HL-60/S4 treated with phorbol 12-myristate 13-acetate at 8.2 ng/mL for 4 days and 3 days (cell line): ENCODE results near the gene UTS2B.

Experiments
- in situ Hi-C: fragments of 300-500 bp; cut with MboI; formaldehyde crosslinking; loops from 2 replicates; pipeline ENCODE4 v1.15.0; 2022; ENCODE audit warnings: low sequenced_read_pairs

UTS2B gene

DNA sequence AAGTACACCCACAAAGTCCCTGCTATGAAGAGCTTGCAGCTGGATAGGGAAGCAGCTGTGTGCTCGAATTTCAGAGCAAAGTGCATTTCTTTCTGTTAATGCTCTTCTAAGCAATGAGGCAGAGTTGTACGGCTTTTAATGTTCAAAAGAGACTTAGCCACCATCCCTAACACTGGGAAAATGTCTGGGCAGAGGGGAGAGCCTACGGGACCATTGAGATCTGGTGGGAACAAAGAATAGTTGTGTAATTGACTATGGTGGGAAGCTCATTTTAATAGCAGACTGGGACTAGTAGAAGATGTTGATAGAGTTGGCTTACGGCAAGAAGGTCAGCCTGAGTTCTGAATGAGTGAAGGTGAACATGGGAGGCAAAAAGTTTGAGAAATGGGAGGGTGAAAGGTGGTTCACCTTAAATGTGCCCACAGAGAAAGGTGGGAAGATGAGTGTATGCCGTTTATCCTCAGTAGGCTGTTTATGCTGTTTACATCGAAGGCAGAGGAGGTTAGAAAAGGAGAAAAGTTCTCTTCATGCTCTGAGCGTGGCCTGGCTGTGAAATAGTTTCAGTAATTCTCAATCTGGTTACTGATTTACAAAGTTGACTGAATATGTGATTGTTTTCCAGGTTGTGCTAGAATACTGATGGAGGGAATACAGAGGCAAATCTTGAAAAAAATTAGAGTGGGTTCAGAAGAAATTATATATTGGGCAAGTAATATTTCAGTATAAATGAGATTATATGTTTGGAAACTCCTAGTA lies 22.9 kb upstream of the UTS2B start:
- in situ Hi-C loops = no loop called here

GRCh38 chr3:191352014-191352413 lies 21.7 kb upstream of the UTS2B start:
- in situ Hi-C loops = no loop called here

DNA sequence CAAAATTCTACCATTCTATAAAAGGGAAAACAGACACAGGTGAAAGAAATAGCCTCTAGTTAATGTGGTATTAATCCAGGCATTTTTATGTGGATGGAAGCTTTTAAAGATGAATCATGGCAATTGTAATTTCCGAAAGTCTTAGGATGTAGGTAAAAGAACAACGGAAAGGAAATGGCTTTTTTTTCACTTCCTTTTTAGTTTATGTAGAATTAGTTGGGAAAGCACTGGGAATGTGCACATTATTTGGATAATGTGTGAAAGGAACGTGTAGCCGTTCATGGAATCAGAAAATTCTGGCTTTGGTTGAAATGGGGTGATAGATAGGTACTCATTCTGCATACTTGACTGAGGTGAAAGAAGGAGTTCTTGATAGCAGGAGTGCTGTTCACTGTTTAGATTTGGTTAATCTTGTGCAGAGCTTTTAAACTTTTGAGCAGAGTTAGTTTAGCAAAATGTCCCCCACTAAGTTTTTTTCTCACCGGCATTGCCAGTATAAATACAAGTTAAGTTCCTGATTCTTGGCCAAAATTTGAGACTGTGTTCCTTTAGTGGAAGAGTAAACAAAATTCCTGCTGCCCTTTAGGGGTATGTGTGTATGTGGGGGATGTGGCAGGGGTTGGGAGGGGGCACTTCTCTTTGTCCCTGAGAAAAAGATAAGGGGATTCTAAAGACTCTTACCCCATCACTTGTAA lies 20.2 kb upstream of the UTS2B start:
- in situ Hi-C loops = no loop called here

- in situ Hi-C loops = no loop called here
Measured at GRCh38 chr3:191348098-191348497, 17.8 kb upstream of the UTS2B start.

- in situ Hi-C loops = no loop called here
Measured at GRCh38 chr3:191347228-191347627, 16.9 kb upstream of the UTS2B start.

GRCh38 chr3:191345334-191345733 lies 15.0 kb upstream of the UTS2B start:
- in situ Hi-C loops = no loop called here

GRCh38 chr3:191343913-191344312 lies 13.6 kb upstream of the UTS2B start:
- in situ Hi-C loops = no loop called here

- in situ Hi-C loops = no loop called here
Measured at GRCh38 chr3:191343115-191343514, 12.8 kb upstream of the UTS2B start.

GRCh38 chr3:191342411-191342810 lies 12.1 kb upstream of the UTS2B start:
- in situ Hi-C loops = no loop called here

- in situ Hi-C loops = no loop called here
Measured at GRCh38 chr3:191342006-191342405, 11.7 kb upstream of the UTS2B start.

- in situ Hi-C loops = no loop called here
Measured at GRCh38 chr3:191340966-191341365, 10.6 kb upstream of the UTS2B start.

GRCh38 chr3:191340351-191340750 lies 10.0 kb upstream of the UTS2B start:
- in situ Hi-C loops = no loop called here

DNA sequence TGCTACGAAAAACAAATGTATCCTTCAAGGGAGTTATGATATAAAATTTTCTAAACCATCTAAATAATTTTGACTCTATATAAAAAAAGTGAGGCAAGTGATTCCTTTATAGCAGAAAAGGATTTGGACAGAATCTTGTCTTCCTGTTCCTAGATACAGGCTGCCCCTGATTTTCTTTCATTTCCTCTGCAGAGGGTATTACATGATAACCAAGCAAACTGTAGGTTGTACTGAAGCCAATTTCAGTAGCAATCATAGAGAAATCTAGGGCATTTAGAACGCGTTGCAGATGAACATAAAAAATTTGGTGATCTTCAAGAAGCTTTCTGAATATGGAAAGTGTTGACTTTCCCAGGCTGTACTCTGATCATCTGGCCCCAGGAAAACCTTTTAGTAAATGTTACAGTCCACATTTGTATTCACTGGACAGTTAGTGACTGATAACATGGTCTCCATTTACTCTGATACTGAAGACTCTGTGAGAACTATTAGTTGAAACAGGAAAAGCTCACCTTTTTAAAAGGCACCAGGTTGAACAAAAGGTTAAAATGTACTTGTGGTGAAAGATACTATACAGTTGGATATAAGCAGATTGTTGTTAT lies 9.1 kb upstream of the UTS2B start:
- in situ Hi-C loops = no loop called here

GRCh38 chr3:191338177-191338488 lies 7.8 kb upstream of the UTS2B start:
- in situ Hi-C loops = no loop called here

GRCh38 chr3:191336833-191337232 lies 6.5 kb upstream of the UTS2B start:
- in situ Hi-C loops = no loop called here

GRCh38 chr3:191334346-191334893 lies 4.1 kb upstream of the UTS2B start:
- in situ Hi-C loops = no loop called here

GRCh38 chr3:191333298-191333880 lies 3.1 kb upstream of the UTS2B start:
- in situ Hi-C loops = no loop called here

GRCh38 chr3:191331388-191331787 lies 1.1 kb upstream of the UTS2B start:
- in situ Hi-C loops = no loop called here

DNA sequence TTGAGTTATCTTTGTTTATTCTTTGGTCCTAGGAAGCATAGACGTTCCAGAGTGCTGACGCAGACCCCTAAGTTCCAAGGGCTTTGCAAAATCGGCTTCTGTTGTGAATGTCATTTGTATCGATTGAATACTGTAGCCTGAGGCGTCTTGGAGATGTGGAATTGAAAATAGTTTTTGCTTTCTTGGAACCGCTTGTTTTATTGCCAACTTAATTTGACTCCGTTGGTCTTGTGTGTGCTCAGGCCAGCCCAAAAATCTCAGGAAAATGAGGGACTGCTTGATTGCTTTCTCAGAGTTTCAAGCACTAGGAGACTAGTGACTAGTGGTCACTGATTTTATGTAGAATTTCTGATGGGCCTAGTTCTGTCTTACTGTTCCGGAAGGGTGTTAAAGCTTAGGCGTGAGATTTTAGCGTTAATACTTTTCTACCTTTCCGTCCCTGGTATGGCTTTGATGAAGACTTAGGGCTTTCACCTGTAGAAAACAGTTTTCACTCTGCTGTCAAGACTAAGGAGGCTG lies 263 bp upstream of the UTS2B start:
- in situ Hi-C loops = no loop called here

- in situ Hi-C loops = no loop called here
Measured at GRCh38 chr3:191328962-191329653, 1.2 kb downstream of the UTS2B start, which contains the start of gene CCDC50. Gene CCDC50 (plus strand): TSS chr3:191329394. CDS start chr3:191329675, 281 bp downstream.
